Renal pelvis (tissue), 4 donors: ENCODE measurements around the gene TCTA. TPM values are rescaled to one million over a fixed set of nuclear protein-coding genes. Genes with fewer than 3 reads are reported as not detected.

ENCODE experiments used
- DNase-seq: peaks from one replicate; pipeline ENCODE4 v3.0.0-alpha.2; 2013
- polyA plus RNA-seq, 3 donors: library from polyadenylated mRNA; unstranded; fragments of 120-200 nt; gene quantifications; one replicate each; pipeline ENCODE4 v1.2.1, GENCODE V29; 2013; ENCODE audit not compliant: insufficient read length in 3 of 3

The TCTA gene
- polyA plus RNA-seq, 3 donors = 32.5 to 40.4 (median 36.1) TPM

- DNase-seq = no peak
These were observed 42.2 kb downstream of the TCTA start for GRCh38 chr3:49454458-49454857.

- no peak for DNase-seq
These were observed 42.9 kb downstream of the TCTA start for GRCh38 chr3:49454898-49455681.

GRCh38 chr3:49456466-49456865 is 44.2 kb downstream of the TCTA start:
- no peak for DNase-seq

GRCh38 chr3:49460188-49460890 is 48.1 kb downstream of the TCTA start:
- DNase-seq = no peak

DNA sequence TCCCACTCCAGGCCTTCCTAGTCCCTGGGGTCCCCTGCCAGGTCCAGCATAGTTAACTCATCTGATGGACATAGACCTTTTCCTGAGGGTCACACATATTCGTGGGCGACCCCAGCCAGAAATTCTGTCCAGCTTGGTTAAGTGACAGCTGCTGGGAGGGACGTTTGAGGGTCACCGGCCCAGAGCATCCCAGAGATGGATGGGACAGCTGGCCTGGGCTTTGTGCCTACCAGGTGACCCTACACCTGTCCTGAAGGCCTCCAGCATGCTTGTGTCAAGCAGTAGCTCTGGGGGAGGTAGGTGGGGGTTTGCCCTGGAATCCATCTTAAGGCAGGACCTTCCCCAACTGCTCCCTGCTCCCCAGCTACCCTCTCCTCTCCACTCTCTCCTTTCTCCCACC is 48.7 kb downstream of the TCTA start:
- DNase-seq = no peak

GRCh38 chr3:49461443-49462171 is 49.4 kb downstream of the TCTA start:
- DNase-seq = no peak

- no peak for DNase-seq
These were observed 50.0 kb downstream of the TCTA start for GRCh38 chr3:49462222-49462621.

- no peak for DNase-seq
These were observed 53.2 kb downstream of the TCTA start for GRCh38 chr3:49465270-49466034.

Other genes with a start within 250 kb of the TCTA start
- gene CCDC71, start 246.1 kb upstream of the TCTA start, polyA plus RNA-seq = 10 to 100 TPM; 21.8 to 30.2 (median 26.8) TPM
- 10 to 100 TPM; 43.7 to 45.0 (median 44.1) TPM for gene KLHDC8B, start 240.8 kb upstream of the TCTA start, polyA plus RNA-seq
- gene C3orf62, start 135.2 kb upstream of the TCTA start, polyA plus RNA-seq = 10 to 100 TPM in 2 of 3 donors, 1 to 10 TPM in 1; 8.7 to 15.5 (median 14.1) TPM
- 10 to 100 TPM; 58.0 to 78.6 (median 65.9) TPM for gene USP4, start 72.4 kb upstream of the TCTA start, polyA plus RNA-seq
- 100 to 1,000 TPM; 145 to 187 (median 184) TPM for gene GPX1, start 54.1 kb upstream of the TCTA start, polyA plus RNA-seq
- 100 to 1,000 TPM; 464 to 540 (median 513) TPM for gene RHOA, start 447 bp upstream of the TCTA start, polyA plus RNA-seq
- gene AMT, start 10.1 kb downstream of the TCTA start, polyA plus RNA-seq = 10 to 100 TPM; 40.0 to 48.4 (median 43.4) TPM
- gene NICN1, start 16.9 kb downstream of the TCTA start, polyA plus RNA-seq = 10 to 100 TPM; 22.7 to 27.3 (median 25.5) TPM
- gene DAG1, start 57.8 kb downstream of the TCTA start, polyA plus RNA-seq = 100 to 1,000 TPM; 119 to 120 (median 119) TPM
- 1 to 10 TPM; 1.6 to 2.1 (median 2.0) TPM for gene BSN, start 142.1 kb downstream of the TCTA start, polyA plus RNA-seq